ENCODE measurements around the gene RARA. TPM values are rescaled to one million over a fixed set of nuclear protein-coding genes. Genes with fewer than 3 reads are reported as not detected.
"Not testable (repeated sequence)": the region's sequence is repeated elsewhere in the genome, so short reads cannot be mapped to it uniquely, and the experiment has no call there.

The RARA gene
- polyA plus RNA-seq, 1 donor = 34.3 TPM

GRCh38 chr17:40295488-40296436, 13.2 kb upstream of the RARA start:
- no peak for DNase-seq

- no peak for DNase-seq
These were observed 11.5 kb upstream of the RARA start for GRCh38 chr17:40297511-40297910.

GRCh38 chr17:40298726-40299125, 10.3 kb upstream of the RARA start:
- DNase-seq = no peak

GRCh38 chr17:40299159-40299757, 9.7 kb upstream of the RARA start:
- DNase-seq = not testable (repeated sequence)

GRCh38 chr17:40301315-40301714, 7.7 kb upstream of the RARA start:
- no peak for DNase-seq

- peak; percentile 72 for DNase-seq
These were observed 5.8 kb upstream of the RARA start for GRCh38 chr17:40303009-40303657.

- no peak for DNase-seq
These were observed 5.0 kb upstream of the RARA start for GRCh38 chr17:40303708-40304551.

GRCh38 chr17:40304552-40304863, 4.5 kb upstream of the RARA start:
- not testable (repeated sequence) for DNase-seq

GRCh38 chr17:40304866-40305265, 4.1 kb upstream of the RARA start:
- not testable (repeated sequence) for DNase-seq

- no peak for DNase-seq
These were observed 2.6 kb upstream of the RARA start for GRCh38 chr17:40306395-40306794.

GRCh38 chr17:40307001-40307730, 1.8 kb upstream of the RARA start:
- no peak for DNase-seq

GRCh38 chr17:40307740-40308239, 1.2 kb upstream of the RARA start:
- no peak for DNase-seq

GRCh38 chr17:40309949-40310510, 1.1 kb downstream of the RARA start:
- DNase-seq = no peak

- DNase-seq = no peak
These were observed 2.0 kb downstream of the RARA start for GRCh38 chr17:40310882-40311391.

- DNase-seq = no peak
These were observed 2.6 kb downstream of the RARA start for GRCh38 chr17:40311575-40311974.

GRCh38 chr17:40312131-40312731, 3.3 kb downstream of the RARA start:
- no peak for DNase-seq

- no peak for DNase-seq
These were observed 4.1 kb downstream of the RARA start for GRCh38 chr17:40312893-40313667.

GRCh38 chr17:40313668-40314583, 4.9 kb downstream of the RARA start:
- DNase-seq = peak; percentile 35
